Esophagus squamous epithelium (tissue), 4 donors: ENCODE measurements around the gene TRAF3IP1.

Experiments used
- CTCF ChIP-seq, 6 experiments: fragments of 450-650 bp in 4 of 6; fragments of 200-600 bp in 2 of 6; sonication (generic) in 2 of 6; IDR thresholded peaks; one replicate each; pipeline ENCODE4 v1.5.1; 2016 to 2019; ENCODE audit warnings: antibody characterized with exemption in 6 of 6, mild to moderate bottlenecking in 4 of 6, moderate library complexity in 4 of 6
- POLR2A ChIP-seq, 4 donors: fragments of 450-650 bp; IDR thresholded peaks; one replicate each; pipeline ENCODE4 v1.6.1; 2017; ENCODE audit warnings: antibody characterized with exemption in 4 of 4, mild to moderate bottlenecking in 4 of 4, moderate library complexity in 3 of 4

- TF ChIP-seq CTCF (IDR thresholded peaks at IDR 0.05) (no peak), POLR2A (IDR thresholded peaks at IDR 0.05) (no peak)
Observed at GRCh38 chr2:238440767-238441166, 120.4 kb downstream of the TRAF3IP1 start.
